H1 (cell line): ENCODE results near the gene GDPD3. TPM values are rescaled to one million over a fixed set of nuclear protein-coding genes. Genes with fewer than 3 reads are reported as not detected.

ENCODE experiments used
- CTCF ChIA-PET: fragments of 300-600 bp; sonication (Branson Sonifier 250); formaldehyde crosslinking; loops from one replicate; lab custom pipeline; 2021; ENCODE audit not compliant: partially characterized antibody; lab: Charles Lee
- POLR2A ChIA-PET: fragments of 300-600 bp; sonication (Branson Sonifier 250); formaldehyde crosslinking; loops from one replicate; lab custom pipeline; 2021; ENCODE audit warnings: inconsistent platforms; ENCODE audit not compliant: partially characterized antibody; lab: Charles Lee
- DNase-seq, 2 experiments: peaks; one replicate each; pipeline versions ENCODE4 v3.0.0 to v3.0.0-alpha.2; 2010 to 2022; ENCODE audit warnings: low spot score in 2 of 2, low read depth in 1 of 2, mixed read lengths in 1 of 2
- FAIRE-seq: peaks from 2 replicates; lab custom pipeline; 2011; peaks lifted over from hg19 to GRCh38; lab: Jason Lieb, UNC
- H2AFZ ChIP-seq: 2 replicates; pipeline ENCODE4 v1.8.1; 2012; ENCODE audit warnings: low read length, inconsistent platforms
- H2AK5ac ChIP-seq: 2 replicates; pipeline ENCODE4 v1.6.1; 2013; ENCODE audit warnings: low read depth, low read length
- H2BK120ac ChIP-seq: replicated peaks from 2 replicates; pipeline ENCODE3; 2013; ENCODE audit warnings: low read depth, low read length, inconsistent platforms
- H2BK12ac ChIP-seq: 2 replicates; pipeline ENCODE4 v1.6.1; 2013; ENCODE audit warnings: low read depth, low read length
- H2BK15ac ChIP-seq: 2 replicates; pipeline ENCODE4 v1.6.1; 2013; ENCODE audit warnings: low read length
- H2BK20ac ChIP-seq: 2 replicates; pipeline ENCODE4 v1.6.1; 2013; ENCODE audit warnings: low read length
- H2BK5ac ChIP-seq: 2 replicates; pipeline ENCODE4 v1.6.1; 2013; ENCODE audit warnings: low read depth, low read length
- H3K14ac ChIP-seq: 2 replicates; pipeline ENCODE4 v1.6.1; 2013; ENCODE audit warnings: inconsistent platforms; ENCODE audit not compliant: insufficient read length
- H3K18ac ChIP-seq: 2 replicates; pipeline ENCODE4 v1.6.1; 2013; ENCODE audit warnings: low read length; ENCODE audit errors: extremely low read depth
- H3K23ac ChIP-seq: 2 replicates; pipeline ENCODE4 v1.6.1; 2013; ENCODE audit warnings: inconsistent platforms; ENCODE audit not compliant: insufficient read length
- H3K23me2 ChIP-seq: 2 replicates; pipeline ENCODE4 v1.6.1; 2013; ENCODE audit warnings: low read depth, low read length
- H3K27ac ChIP-seq: 2 replicates; pipeline ENCODE4 v1.6.1; 2011; ENCODE audit warnings: low read depth, low read length, inconsistent platforms
- H3K27me3 ChIP-seq, 4 experiments: replicated peaks in 1 of 4; 1 replicate in 1 of 4; 2 replicates in 3 of 4; pipeline versions ENCODE4 v1.6.1 to v1.8.1; 2011 to 2013; ENCODE audit warnings: low read length in 3 of 4, mild to moderate bottlenecking in 3 of 4, inconsistent platforms in 2 of 4, mixed read lengths in 2 of 4, moderate library complexity in 1 of 4; ENCODE audit not compliant: control insufficient read depth in 3 of 4, insufficient read depth in 3 of 4; ENCODE audit errors: extremely low read depth in 1 of 4
- H3K36me3 ChIP-seq, 4 experiments: 2 replicates each; pipeline versions ENCODE4 v1.6.1 to v1.8.1; 2011 to 2013; ENCODE audit warnings: mild to moderate bottlenecking in 4 of 4, low read length in 3 of 4, moderate library complexity in 2 of 4, control low read depth in 1 of 4, inconsistent platforms in 1 of 4; ENCODE audit not compliant: insufficient read depth in 4 of 4, control insufficient read depth in 2 of 4
- H3K4ac ChIP-seq: replicated peaks from 2 replicates; pipeline ENCODE3; 2013; ENCODE audit warnings: low read length, low read depth, mixed read lengths, inconsistent platforms; ENCODE audit not compliant: insufficient read length
- H3K4me1 ChIP-seq, 4 experiments: replicated peaks in 1 of 4; 1 replicate in 1 of 4; 2 replicates in 3 of 4; pipeline versions ENCODE4 v1.6.1 to v1.8.1; 2011 to 2013; ENCODE audit warnings: low read length in 3 of 4, inconsistent platforms in 2 of 4, mixed read lengths in 1 of 4; ENCODE audit not compliant: insufficient read depth in 4 of 4, control insufficient read depth in 3 of 4
- H3K4me2 ChIP-seq, 2 experiments: 2 replicates each; pipeline versions ENCODE4 v1.6.1 to v1.8.1; 2011 to 2013; ENCODE audit warnings: low read depth in 2 of 2, low read length in 2 of 2, control low read depth in 1 of 2, inconsistent platforms in 1 of 2, mild to moderate bottlenecking in 1 of 2; ENCODE audit not compliant: insufficient read depth in 1 of 2
- H3K4me3 ChIP-seq, 4 experiments: fragments of 200-600, 300-600 bp in 1 of 4; sonication (generic), shearing (Covaris generic), sonication (Bioruptor Twin) in 1 of 4; 2 replicates each; pipeline versions ENCODE4 v1.5.1 to v1.8.1; 2011 to 2016; ENCODE audit warnings: low read length in 4 of 4, low read depth in 3 of 4, control low read depth in 2 of 4, inconsistent platforms in 2 of 4, mild to moderate bottlenecking in 2 of 4, mixed read lengths in 1 of 4, moderate library complexity in 1 of 4; ENCODE audit not compliant: insufficient read depth in 2 of 4; ENCODE audit errors: extremely low read depth in 1 of 4
- H3K56ac ChIP-seq: replicated peaks from 2 replicates; pipeline ENCODE3; 2013; ENCODE audit warnings: low read depth, mild to moderate bottlenecking, mixed read lengths, low read length, inconsistent platforms; ENCODE audit not compliant: insufficient read length
- H3K79me1 ChIP-seq: 2 replicates; pipeline ENCODE4 v1.6.1; 2013; ENCODE audit warnings: low read depth, low read length, control low read depth
- H3K79me2 ChIP-seq, 2 experiments: 2 replicates each; pipeline versions ENCODE4 v1.6.1 to v1.8.1; 2012 to 2013; ENCODE audit warnings: low read length in 2 of 2, mild to moderate bottlenecking in 2 of 2, inconsistent platforms in 1 of 2; ENCODE audit not compliant: insufficient read depth in 2 of 2, control insufficient read depth in 1 of 2
- H3K9ac ChIP-seq, 4 experiments: replicated peaks in 1 of 4; 1 replicate in 1 of 4; 2 replicates in 3 of 4; pipeline versions ENCODE4 v1.6.1 to v1.8.1; 2011 to 2013; ENCODE audit warnings: low read depth in 3 of 4, low read length in 3 of 4, control low read depth in 2 of 4, mild to moderate bottlenecking in 2 of 4, moderate library complexity in 2 of 4, inconsistent platforms in 1 of 4; ENCODE audit errors: extremely low read depth in 1 of 4
- H3K9me3 ChIP-seq, 2 experiments: 2 replicates each; pipeline versions ENCODE4 v1.6.1 to v1.8.1; 2012 to 2013; ENCODE audit warnings: mild to moderate bottlenecking in 2 of 2, moderate library complexity in 2 of 2, control low read depth in 1 of 2, inconsistent platforms in 1 of 2, low read depth in 1 of 2, low read length in 1 of 2, mixed read lengths in 1 of 2; ENCODE audit not compliant: insufficient read depth in 2 of 2
- H4K20me1 ChIP-seq, 2 experiments: replicated peaks in 1 of 2; 2 replicates each; pipeline versions ENCODE3 to v1.8.1; 2011 to 2013; ENCODE audit warnings: inconsistent platforms in 2 of 2, low read length in 2 of 2, mild to moderate bottlenecking in 1 of 2; ENCODE audit not compliant: insufficient read depth in 2 of 2, control insufficient read depth in 1 of 2
- H4K5ac ChIP-seq: 2 replicates; pipeline ENCODE4 v1.6.1; 2013; ENCODE audit warnings: low read length, low read depth, mixed read lengths, inconsistent platforms; ENCODE audit not compliant: insufficient read length
- H4K8ac ChIP-seq: 2 replicates; pipeline ENCODE4 v1.8.0; 2013; ENCODE audit warnings: mild to moderate bottlenecking, moderate library complexity, low read length, inconsistent platforms; ENCODE audit not compliant: insufficient read depth; ENCODE audit errors: extremely low read depth
- H4K91ac ChIP-seq: replicated peaks from 2 replicates; pipeline ENCODE3; 2013; ENCODE audit warnings: low read length, mixed read lengths, inconsistent platforms; ENCODE audit not compliant: insufficient read length
- POLR2A ChIP-seq, 2 experiments: IDR thresholded peaks; 1 replicate in 1 of 2; 2 replicates in 1 of 2; pipeline ENCODE4 v1.6.1; 2011; ENCODE audit warnings: low read depth in 2 of 2, low read length in 2 of 2, mild to moderate bottlenecking in 2 of 2; ENCODE audit errors: control extremely low read depth in 1 of 2
- POU5F1 ChIP-seq: IDR thresholded peaks from 2 replicates; pipeline ENCODE4 v1.6.1; 2011; ENCODE audit warnings: low read depth, mild to moderate bottlenecking, low read length, moderate library complexity
- WGBS, 2 experiments: shearing (Covaris generic) in 1 of 2; methylation state at CpG; one replicate each; pipeline versions ENCODE4 v1.1.6 to v1.1.7; 2013 to 2015; ENCODE audit warnings: low lambda C conversion rate in 2 of 2, mixed read lengths in 2 of 2, inconsistent platforms in 1 of 2, low coverage in 1 of 2, missing lambda C conversion rate in 1 of 2; ENCODE audit not compliant: insufficient replicate concordance in 2 of 2, insufficient coverage in 1 of 2, insufficient read length in 1 of 2; ENCODE audit errors: extremely low coverage in 1 of 2, missing lambda C conversion rate in 1 of 2; 5-methylcytosine and 5-hydroxymethylcytosine counted together
- polyA plus RNA-seq, 7 experiments: library from polyadenylated mRNA; depleted of rRNA in 3 of 7; stranded (reverse) in 5 of 7; unstranded in 2 of 7; fragments of >200 nt in 5 of 7; fragments of 200-250 nt in 2 of 7; gene quantifications; 1 replicate in 5 of 7; 2 replicates in 1 of 7; 4 replicates in 1 of 7; pipeline versions ENCODE4 v1.2.1 to v1.2.3, GENCODE V29; 2011 to 2013; ENCODE audit warnings: missing spikeins in 2 of 7, mixed read lengths in 2 of 7
- total RNA-seq: library from RNA; stranded (reverse); fragmentation: NEBNext Ultra II Directional; extraction: Animal tissue kit (Norgen Biotek cat#: 25700); gene quantifications from 2 replicates; pipeline ENCODE4 v1.2.1, GENCODE V29; 2021

GDPD3 gene
- total and polyA plus RNA-seq, 2 of the 8 experiments (the other 6 are each of a cell fraction or from before 2014, with no cell fraction given) = 0.20 TPM; not detected in 1

DNA sequence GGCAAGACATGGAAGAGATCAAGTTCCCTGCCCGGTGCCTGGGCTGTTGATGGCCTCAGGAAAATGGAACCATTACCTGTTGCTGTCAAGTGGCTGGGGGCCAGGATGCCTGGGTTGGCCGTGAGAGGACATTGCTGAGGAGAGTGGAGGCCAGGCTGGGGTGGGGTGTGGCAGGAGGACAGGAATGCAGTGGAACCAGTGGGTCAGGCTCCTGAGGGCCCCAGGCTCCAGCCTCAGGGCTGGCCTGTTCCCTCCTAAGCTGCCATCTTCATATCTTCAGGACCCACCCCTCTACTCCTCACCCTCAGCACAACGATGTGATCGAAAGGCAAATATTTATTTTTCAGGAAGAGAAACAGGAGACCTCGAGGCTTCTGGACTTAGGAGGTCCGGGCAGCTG lies 8.8 kb downstream of the GDPD3 start:
- DNase-seq (no peak), FAIRE-seq (no peak)
- Histone ChIP-seq H2BK15ac (no peak overlapping the region), H3K27me3 (no peaks in the 10 kb centered on the region), H2AK5ac (no peak overlapping the region), H3K23me2 (0 out of 2 replicates have a peak, but pooled peaks cover 4% of the 10 kb centered on the region), H2AFZ (no peak overlapping the region), H3K36me3 (peaks cover 9 to 40% (median 23%) of the 10 kb centered on the region in 4 experiments; a peak in 7 of 8 replicates), H2BK5ac (no peak overlapping the region), H4K5ac (no peak overlapping the region), H4K20me1 (peaks cover 4 to 27% of the 10 kb centered on the region in 2 experiments), H3K79me2 (peaks cover 0 to 49% of the 10 kb centered on the region in 2 experiments; a peak in 3 of 4 replicates), H2BK12ac (no peak overlapping the region), H4K8ac (no peak overlapping the region), H3K79me1 (no peaks in the 10 kb centered on the region; the same call in 1 of the 2 replicates), H3K27ac (no peak overlapping the region), H3K56ac (no peak overlapping the region), H3K14ac (no peak overlapping the region), H3K4ac (no peak overlapping the region), H3K18ac (no peak overlapping the region), H3K4me2 (no peak overlapping the region), H3K4me3 (no peak overlapping the region), H3K9ac (no peak overlapping the region), H2BK120ac (no peak overlapping the region), H3K9me3 (no peaks in the 10 kb centered on the region), H3K23ac (no peak overlapping the region), H3K4me1 (no peaks in the 10 kb centered on the region), H2BK20ac (no peak overlapping the region), H4K91ac (no peak overlapping the region)
- 89% methylated on average over 6 of the region's 6 CpGs; no CpG with 5 or more reads in 1 of the 2 experiments for WGBS, 2 experiments
- TF ChIP-seq POLR2A (IDR thresholded peaks at IDR 0.05; ENCODE audit: control extremely low read depth in 1 of 2, low read depth in 2 of 2, low read length in 2 of 2) (peak in 1 of 2 experiments; percentile 52; a peak in 1 of 3 replicates), POU5F1 (no peak)
- CTCF ChIA-PET = interaction anchor here (0.5 to 5.0 kb wide), 5 partner anchors 9 to 345 kb away, joined by 3 to 36 read pairs (median 4); partner anchors contain the start of genes GDPD3 and TBX6
- POLR2A ChIA-PET = interaction anchor here (1.6 to 16.3 kb wide), 4 partner anchors 8 to 39 kb away, joined by 5 to 169 read pairs (median 9); partner anchors contain the start of genes ALDOA, GDPD3, TBX6 and YPEL3
